Measurements from ENCODE around the gene SPN. TPM values are rescaled to one million over a fixed set of nuclear protein-coding genes. Genes with fewer than 3 reads are reported as not detected.
"Not testable (repeated sequence)": the region's sequence is repeated elsewhere in the genome, so short reads cannot be mapped to it uniquely, and the experiment has no call there.

SPN gene
- polyA plus RNA-seq, 3 donors = 0.34 to 1.4 (median 0.59) TPM

DNA sequence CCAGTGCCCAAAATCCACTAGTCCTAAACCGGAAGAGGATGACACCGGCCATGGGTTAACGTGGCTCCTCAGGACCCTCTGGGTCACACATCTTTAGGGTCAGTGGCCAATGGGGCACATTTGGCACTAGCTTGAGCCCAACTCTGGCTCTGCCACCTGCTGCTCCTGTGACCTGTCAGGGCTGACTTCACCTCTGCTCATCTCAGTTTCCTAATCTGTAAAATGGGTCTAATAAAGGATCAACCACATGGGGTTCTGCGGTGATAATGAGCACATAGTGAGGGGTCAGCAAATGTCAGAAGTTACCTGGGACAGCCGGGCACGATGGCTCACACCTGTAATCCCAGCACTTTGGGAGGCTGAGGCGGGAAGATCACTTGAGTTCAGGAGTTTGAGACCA, 34.3 kb downstream of the SPN start:
- WGBS, 3 donors = 94 to 97% (median 96%) methylated on average over 7 of the region's 7 CpGs

DNA sequence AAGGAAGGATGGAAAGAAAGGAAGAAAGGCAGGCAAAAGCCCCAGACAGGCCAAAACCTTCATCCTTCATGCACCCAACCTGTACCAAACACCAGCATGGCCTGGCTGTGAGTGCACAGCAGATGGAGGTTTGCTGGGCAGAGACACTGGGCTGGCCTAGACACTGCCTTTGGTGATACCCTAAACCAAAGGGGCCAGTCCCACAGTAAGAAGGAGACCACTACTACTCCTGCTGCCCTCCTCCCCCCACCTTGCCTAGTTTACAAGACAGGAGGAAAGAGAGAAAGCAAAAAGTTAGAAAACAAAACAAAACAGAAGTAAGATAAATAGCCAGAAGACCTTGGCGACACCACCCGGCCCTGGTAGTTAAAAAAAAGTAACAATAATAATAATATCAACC, 35.0 kb downstream of the SPN start:
- 82 to 93% (median 91%) methylated on average over 2 of the region's 2 CpGs for WGBS, 3 donors
- H3K27ac ChIP-seq (ENCODE audit: low read depth, low read length) = no peak overlapping the region

More for the DNA sequence above, 34.3 kb downstream of the SPN start:
- H3K27ac ChIP-seq (ENCODE audit: low read depth, low read length) = no peak overlapping the region

DNA sequence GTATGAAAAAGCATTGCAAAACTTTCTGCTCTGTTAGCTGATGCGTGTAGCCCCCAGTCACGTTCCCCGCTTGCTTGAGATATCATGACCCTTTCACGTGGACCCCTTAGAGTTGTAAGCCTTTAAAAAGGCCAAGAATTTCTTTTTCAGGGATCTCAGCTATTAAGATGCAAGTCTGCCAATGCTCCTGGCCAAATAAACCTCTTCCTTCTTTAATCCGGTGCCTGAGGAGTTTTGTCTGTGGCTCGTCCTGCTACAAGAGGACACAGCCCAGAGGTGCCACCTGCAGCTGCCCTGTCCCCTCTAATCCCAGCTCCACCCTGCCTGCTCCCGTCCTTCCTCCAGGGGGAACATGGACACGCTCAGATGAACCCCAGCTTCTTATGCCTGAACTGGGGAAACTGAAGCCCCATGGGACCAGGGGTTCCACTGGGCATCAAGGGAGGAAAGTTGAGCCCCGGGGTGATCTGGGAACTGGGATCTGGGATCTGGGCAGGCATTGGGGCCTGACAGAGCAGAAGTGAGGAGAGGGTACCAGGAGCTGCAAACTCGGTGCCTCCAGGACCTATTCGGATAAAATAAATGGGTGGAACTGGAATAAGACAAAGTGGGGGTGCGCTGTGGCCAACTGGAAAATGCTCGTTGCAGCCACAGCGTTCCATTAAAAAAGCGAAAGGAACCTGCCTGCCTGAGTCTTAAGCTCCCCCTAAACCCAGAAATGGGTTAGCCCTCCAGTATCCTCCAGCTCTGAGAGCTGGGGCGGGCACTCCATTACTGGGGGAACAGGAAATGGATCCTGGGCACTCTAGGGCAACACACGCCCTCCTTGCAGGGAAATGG, 35.7 kb downstream of the SPN start:
- H3K27ac ChIP-seq (ENCODE audit: low read depth, low read length) = no peak overlapping the region
- 89 to 92% (median 90%) methylated on average over 17 of the region's 17 CpGs for WGBS, 3 donors

DNA sequence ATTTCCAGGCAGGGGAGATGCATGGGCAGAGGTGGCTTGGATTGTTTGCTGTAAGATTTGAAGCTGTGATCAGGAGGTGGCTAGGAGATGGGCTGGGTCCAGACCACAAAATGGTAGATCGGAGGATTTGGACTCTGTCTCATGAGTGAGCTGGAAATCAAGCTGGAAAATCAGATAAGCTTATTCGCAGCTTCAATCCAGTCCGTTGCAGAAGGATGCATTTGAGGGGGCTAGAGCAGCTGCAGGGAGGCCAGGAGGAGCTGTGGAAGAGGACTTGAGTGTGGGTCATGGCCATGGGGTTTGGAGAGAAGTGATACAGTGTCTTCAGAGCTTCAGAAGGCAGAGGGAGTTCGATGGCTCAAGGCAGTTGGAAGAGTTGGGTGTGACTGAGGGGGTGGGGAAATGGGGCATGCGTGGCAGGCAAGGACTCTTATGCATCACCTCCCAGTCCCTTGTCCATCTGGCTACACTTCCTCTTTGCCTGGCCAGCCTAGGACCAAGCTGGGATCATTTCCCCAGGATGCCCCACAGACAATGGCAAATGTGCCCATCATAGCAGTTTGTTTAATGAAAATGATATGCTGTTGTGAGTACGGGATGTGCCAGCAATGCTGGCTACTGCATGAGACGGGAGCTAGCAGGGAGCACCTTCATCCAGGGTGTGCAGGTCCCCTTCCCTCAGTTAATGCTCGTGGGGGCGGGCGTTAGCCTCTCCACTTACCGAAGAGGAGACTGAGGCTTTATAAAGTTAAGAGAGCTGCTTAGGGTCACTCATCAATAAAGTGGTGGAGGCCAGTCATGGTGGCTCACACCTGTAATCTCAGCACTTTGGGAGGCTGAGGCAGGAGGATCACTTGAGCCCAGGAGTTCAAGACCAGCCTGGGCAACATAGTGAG, 36.5 kb downstream of the SPN start:
- 65 to 80% (median 72%) methylated on average over 11 of the region's 11 CpGs for WGBS, 3 donors
- no peak overlapping the region for H3K27ac ChIP-seq (ENCODE audit: low read depth, low read length)

DNA sequence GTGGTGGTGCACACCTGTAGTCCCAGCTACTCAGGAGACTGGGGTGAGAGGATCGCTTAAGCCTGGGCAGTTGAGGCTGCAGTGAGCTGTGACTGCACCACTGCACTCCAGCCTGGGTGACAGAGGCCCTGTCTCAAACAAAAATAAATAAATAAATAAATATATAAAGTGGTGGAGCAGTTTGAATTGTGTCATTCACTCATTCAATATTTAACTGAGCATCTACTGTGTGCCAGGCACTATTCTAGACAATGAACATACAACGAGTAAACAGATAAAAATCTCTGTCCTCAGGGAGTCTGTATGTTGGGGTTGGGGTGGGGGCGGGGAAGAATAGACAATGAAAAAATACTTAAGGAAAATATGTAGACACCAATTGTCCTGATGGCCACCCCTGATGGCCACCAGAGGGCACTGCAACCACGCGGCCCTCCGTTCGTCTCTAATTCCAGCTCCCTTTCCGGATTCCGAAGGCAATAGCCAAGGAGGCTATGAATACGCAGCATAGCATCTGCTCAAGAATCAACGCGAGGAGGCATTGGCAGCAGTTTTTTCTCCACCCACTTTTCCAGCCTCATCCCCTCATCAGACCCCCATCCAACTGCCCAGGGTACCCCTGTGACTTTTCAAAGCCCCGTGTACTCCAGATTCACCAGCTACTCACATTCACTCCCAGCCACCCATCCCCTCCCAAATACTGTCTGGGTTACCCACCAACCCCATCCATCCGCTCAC, 37.4 kb downstream of the SPN start:
- no peak overlapping the region for H3K27ac ChIP-seq (ENCODE audit: low read depth, low read length)
- 13 to 16% (median 16%) methylated on average over 14 of the region's 14 CpGs for WGBS, 3 donors

DNA sequence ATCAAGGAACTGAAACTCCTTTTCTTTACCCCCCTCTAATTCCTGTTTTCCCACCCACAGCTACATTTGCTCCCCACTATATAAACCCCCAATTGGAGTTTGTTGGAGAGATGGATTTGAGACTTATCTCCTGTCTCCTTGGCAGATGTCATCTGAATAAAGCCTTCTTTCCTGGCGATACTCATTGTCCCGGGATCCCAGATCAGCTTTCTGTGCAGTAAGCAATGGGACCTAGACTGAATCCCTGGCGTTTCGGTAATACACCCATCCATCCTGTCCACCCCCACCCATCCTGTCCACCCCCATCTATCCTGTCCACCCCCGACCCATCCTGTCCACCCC, 38.1 kb downstream of the SPN start:
- 83 to 92% (median 90%) methylated on average over 4 to 5 of the region's 5 CpGs for WGBS, 3 donors
- no peak overlapping the region for H3K27ac ChIP-seq (ENCODE audit: low read depth, low read length)

DNA sequence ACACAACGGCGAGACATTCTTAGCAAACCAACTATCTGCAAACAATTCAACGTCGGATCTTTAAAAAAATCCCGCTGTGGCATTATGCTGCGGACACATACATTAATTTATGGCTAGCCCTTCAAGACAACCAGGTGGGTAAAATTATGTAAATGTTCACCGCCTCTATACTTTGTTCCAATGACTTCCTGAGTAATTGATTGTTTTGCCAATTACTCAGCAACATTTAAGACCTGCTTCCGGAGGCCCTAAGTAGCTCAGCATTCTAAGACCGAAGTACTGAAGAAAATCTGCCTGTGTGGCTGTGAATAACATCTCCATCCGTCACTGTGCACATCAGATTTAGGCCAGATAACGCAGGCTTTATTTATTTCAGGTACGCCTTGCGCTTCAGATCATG, 39.2 kb downstream of the SPN start:
- 46 to 57% (median 46%) methylated on average over 13 of the region's 13 CpGs for WGBS, 3 donors
- no peak overlapping the region for H3K27ac ChIP-seq (ENCODE audit: low read depth, low read length)

DNA sequence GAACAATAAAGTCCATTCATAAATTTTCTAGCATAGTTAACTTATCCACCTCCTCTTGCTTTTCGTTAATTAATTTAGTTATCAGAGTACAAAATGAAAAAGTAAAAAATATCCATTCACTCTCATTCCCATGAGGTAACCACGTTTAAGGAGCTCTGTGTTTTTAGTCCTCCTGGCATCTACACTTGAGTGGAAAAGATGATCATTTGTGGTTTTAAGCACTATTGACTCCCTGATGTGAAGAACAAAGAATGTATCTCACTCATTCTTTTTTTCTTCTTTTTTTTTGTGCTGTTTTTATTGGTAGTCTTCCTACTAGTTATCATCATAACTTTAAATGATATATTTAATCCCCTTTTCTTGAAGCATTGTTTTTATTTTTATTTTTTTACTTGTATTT, 42.0 kb downstream of the SPN start:
- WGBS, 3 donors = 64 to 71% (median 64%) methylated on average over 2 of the region's 2 CpGs
- H3K27ac ChIP-seq (ENCODE audit: low read depth, low read length) = no peak overlapping the region

DNA sequence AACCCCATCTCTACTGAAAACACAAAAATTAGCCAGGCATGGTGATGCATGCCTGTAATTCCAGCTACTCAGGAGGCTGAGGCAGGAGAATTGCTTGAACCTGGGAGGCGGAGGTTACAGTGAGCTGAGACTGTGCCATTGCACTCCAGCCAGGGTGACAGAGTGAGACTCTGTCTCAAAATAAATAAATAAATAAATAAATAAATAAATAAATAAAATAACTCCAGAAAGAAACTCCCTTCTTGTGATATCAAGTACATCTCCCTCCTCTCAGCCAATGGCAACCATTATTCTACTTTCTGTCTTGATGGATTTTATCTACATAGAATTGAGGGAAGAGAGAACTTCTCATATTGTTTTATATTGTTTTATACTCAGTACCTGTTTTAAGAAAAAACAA, 44.1 kb downstream of the SPN start:
- 95 to 100% (median 100%) methylated on average over 1 of the region's 1 CpG for WGBS, 3 donors
- H3K27ac ChIP-seq (ENCODE audit: low read depth, low read length) = not testable (repeated sequence)

DNA sequence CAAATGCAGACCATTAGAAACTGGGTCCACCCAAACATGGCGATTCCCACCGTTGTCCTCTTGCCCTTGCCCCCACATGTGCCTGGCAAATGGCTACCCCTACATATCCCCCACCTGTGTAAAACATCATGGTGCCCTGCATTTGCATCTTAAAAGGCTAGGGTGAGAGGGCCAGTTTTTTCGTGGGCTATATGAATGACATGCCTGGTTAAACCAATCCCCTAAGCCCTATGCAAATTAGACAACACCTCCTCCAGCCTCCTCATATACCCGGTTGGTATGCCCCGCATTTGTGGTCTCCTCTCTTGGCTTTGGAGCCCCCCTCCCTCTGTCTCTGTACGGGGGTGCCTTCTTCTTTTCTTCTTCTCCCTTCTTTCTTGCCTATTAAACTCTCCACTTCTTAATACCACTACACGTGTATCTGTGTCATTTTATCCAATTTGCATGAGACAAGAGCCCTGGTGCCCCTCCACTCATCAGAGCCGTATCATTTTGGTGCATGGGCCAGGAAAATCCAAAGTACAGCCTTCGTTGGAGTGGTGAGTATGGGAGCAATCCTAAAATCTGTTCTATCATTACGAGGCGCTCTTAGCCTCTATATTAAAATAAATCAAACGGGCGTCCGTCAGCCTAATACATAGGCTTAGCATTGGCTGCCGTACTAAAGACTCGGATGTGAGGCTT, 46.0 kb downstream of the SPN start:
- WGBS, 3 donors = 56 to 73% (median 66%) methylated on average over 16 of the region's 16 CpGs
- H3K27ac ChIP-seq (ENCODE audit: low read depth, low read length) = no peak overlapping the region

DNA sequence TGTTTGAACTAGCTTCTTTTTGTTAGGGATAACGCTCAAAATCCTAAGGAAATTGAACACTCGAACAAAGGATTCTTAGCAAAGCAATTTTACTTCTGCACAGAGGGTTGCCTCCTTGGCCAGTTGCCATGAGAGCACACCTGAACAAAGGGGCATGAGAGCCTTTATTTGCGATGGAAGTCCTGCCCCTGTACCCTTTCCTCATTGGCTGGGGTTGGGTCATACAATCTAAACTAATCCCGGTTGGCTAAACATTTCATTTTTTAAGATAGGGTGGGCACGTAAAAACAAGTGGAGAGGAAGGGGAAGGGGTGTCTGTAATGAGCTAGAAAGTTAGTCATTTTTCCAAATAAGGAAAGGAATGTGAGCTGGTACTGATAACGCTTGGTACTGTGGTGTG, 46.6 kb downstream of the SPN start:
- 42 to 71% (median 66%) methylated on average over 6 of the region's 6 CpGs for WGBS, 3 donors
- H3K27ac ChIP-seq (ENCODE audit: low read depth, low read length) = not testable (repeated sequence)

DNA sequence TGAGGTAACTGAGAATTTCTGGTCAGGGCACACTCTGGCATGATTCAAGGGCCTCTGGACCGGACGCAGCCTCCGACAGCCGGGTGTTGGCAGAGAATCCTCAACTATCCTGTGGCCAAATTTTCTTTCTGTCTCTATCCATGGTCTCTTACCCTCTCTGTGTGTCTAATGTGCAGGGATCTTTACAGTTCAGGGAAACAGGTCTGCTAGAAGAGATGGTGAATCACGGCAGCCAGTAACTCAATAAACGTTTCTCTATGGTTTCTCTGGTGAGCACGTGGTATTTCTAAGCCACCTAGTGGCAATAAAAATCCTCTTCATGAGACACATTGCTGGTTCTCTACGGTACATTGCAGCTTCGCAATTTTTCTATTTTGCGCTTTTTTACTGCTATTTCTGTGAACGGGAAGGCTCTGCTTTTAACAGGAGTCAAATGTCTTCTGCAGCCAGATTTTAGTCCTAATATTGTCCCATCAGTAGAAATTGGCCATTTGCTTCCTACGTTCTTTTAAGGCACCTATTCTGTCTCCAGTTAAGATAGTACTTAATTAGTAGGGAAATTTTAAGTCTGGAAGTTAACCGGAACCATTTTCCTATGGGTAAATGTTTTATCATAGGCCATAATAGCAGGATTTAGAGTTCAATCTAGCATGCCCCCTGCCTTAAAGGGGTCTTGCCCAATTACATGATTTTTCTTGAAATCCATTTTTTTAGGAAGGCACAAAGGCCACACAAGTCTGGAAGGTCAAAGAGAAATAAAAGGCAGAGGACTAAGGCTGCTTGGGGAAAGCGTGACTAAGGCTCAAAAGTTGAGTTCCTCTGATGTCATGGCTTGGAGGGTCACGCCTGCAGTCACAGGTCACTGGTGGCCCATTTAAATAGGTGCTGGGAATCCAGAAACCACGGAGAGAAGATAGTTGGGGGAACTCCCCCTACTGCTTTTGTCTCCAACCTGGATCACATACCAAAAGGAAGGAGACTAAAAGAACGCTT, 47.5 kb downstream of the SPN start:
- no peak overlapping the region for H3K27ac ChIP-seq (ENCODE audit: low read depth, low read length)
- WGBS, 3 donors = 42 to 43% (median 42%) methylated on average over 17 of the region's 17 CpGs

DNA sequence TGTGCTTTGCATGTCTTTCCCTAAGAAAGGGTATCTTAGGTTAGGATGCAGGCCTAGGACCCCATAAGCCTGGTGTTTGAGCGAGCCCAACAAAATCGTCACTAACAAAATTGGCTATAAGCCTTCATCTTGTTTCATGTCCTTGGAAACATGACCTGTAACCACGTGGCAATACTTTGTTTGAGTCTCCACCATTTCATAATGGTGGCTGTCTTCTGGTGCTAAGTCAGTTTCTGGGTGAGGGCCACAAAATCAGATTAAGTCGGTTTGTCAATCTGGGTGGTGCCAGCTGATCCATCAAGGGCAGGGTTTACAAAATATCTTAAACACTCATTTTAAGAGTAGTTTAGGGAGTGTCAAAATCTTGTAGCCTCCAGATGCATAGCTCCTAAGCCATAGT, 49.8 kb downstream of the SPN start:
- H3K27ac ChIP-seq (ENCODE audit: low read depth, low read length) = no peak overlapping the region
- 61 to 85% (median 84%) methylated on average over 4 of the region's 4 CpGs for WGBS, 3 donors

DNA sequence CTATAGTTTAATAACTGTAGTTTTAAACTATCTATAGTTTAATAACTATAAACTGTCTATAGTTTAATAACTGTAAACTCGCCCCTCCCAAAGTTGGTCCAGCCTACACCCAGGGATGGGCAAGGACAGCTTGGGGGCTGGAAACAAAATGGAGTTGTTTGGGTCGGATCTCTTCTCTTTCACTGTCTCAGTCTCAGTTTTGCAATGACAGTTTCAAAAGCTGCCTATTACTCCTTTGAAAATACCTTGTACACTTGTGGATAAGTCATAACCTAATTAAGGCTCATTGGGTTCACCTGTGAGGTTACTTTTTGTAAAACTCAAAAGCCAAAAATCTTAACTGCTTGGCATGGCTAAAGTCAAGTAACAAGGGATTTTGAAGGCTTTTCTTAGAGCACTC, 51.3 kb downstream of the SPN start:
- H3K27ac ChIP-seq (ENCODE audit: low read depth, low read length) = no peak overlapping the region
- 77 to 90% (median 86%) methylated on average over 2 of the region's 2 CpGs for WGBS, 3 donors

DNA sequence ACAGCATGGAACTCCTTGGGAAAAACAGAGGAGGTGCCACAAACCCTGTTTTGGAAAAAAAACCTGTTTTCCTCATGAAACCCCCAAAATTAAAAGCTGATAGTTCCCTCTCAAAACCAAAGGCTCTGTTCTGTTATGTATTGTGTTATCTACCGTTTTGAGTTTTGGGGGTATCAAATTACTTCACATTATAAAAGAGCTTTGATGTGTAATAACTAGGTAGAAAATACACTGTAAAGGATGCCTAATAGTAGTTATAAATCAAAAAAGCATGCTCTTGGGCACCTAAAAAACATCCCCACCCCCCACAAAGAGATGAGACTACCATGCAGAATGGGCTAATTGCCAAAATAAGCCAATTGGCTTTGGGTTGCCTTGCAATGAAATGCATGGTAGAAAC, 51.9 kb downstream of the SPN start:
- 14 to 47% (median 26%) methylated on average over 1 of the region's 1 CpG for WGBS, 3 donors
- H3K27ac ChIP-seq (ENCODE audit: low read depth, low read length) = no peak overlapping the region

DNA sequence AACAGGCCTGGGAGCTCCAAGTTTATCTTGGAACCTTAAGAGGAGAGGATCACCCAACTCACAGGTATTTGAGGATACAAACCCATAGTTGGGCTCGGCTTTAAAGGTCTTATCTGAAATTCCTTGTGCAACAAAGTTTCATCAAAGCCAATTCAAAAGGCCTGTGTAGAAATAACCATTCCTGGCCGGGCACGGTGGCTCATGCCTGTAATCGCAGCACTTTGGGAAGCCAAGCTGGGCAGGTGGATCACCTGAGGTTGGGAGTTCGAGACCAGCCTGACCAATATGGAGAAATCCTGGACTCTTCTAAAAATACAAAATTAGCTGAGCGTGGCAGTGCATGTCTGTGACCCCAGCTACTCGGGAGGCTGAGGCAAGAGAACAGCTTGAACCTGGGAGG, 54.1 kb downstream of the SPN start:
- 87 to 92% (median 90%) methylated on average over 7 of the region's 7 CpGs for WGBS, 3 donors
- H3K27ac ChIP-seq (ENCODE audit: low read depth, low read length) = no peak overlapping the region

DNA sequence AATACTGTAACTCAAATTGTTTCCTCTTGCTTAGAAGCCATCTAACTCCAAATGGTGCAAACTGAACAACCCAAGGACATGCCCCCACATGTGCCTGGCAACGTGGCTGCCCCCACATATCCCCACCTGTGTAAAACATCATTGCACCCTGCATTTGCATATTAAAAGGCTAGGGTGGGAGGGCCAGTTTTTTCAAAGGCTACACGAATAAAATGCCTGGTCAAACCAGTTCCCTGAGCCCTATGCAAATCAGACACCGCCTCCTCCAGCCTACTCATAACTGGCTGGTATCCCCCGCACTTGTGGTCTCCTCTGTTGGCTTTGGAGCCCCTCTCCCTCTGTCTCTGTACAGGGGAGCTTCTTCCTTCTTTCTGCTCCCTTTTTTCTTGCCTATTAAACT, 56.0 kb downstream of the SPN start:
- H3K27ac ChIP-seq (ENCODE audit: low read depth, low read length) = no peak overlapping the region
- WGBS, 3 donors = 31 to 44% (median 33%) methylated on average over 4 of the region's 4 CpGs
